Fibroblast of lung (primary cell): Measurements from ENCODE around the gene FBLN1.

ENCODE experiments used
- CTCF ChIP-seq, 2 donors: IDR thresholded peaks in 1 of 2; conservative IDR thresholded peaks in 1 of 2; 1 replicate in 1 of 2; 2 replicates in 1 of 2; pipeline ENCODE4 v1.5.1; 2011 to 2012; ENCODE audit warnings: low read length in 2 of 2, control low read depth in 1 of 2, inconsistent platforms in 1 of 2, low read depth in 1 of 2, mild to moderate bottlenecking in 1 of 2
- EZH2 ChIP-seq: IDR thresholded peaks from 2 replicates; pipeline ENCODE4 v1.5.1; 2012; ENCODE audit warnings: low read length, control low read depth, mild to moderate bottlenecking; ENCODE audit errors: missing control alignments

- TF ChIP-seq CTCF (conservative IDR thresholded peaks at IDR 0.05 in 1 of 2, IDR thresholded peaks at IDR 0.05 in 1 of 2; ENCODE audit: low read depth in 1 of 2, low read length in 2 of 2): no peak
- TF ChIP-seq EZH2: no peak
Observed at GRCh38 chr22:45511847-45512261, 9.2 kb downstream of the FBLN1 start.
